Neural crest cell (in vitro differentiated cells): ENCODE data around the gene G6PC3. TPM values are rescaled to one million over a fixed set of nuclear protein-coding genes. Genes with fewer than 3 reads are reported as not detected.
"Not testable (repeated sequence)": the region's sequence is repeated elsewhere in the genome, so short reads cannot be mapped to it uniquely, and the experiment has no call there.

ENCODE experiments used
- DNase-seq: peaks from one replicate; pipeline ENCODE4 v3.0.0; 2021; ENCODE audit warnings: low read depth, mixed read lengths, low spot score
- H3K27ac Mint-ChIP-seq: one replicate; pipeline ENCODE4 v1.8.0; 2021; ENCODE audit warnings: mild to moderate bottlenecking, mixed read lengths; ENCODE audit not compliant: unreplicated experiment
- H3K27me3 Mint-ChIP-seq: 2 replicates; pipeline ENCODE4 v1.8.0; 2021; ENCODE audit warnings: low read depth, mild to moderate bottlenecking, mixed read lengths
- H3K36me3 Mint-ChIP-seq: 2 replicates; pipeline ENCODE4 v1.8.0; 2021; ENCODE audit warnings: low read depth, mild to moderate bottlenecking, mixed read lengths
- H3K4me1 Mint-ChIP-seq: 2 replicates; pipeline ENCODE4 v1.8.0; 2021; ENCODE audit warnings: mixed read lengths
- H3K4me3 Mint-ChIP-seq: one replicate; pipeline ENCODE4 v1.8.0; 2021; ENCODE audit warnings: mild to moderate bottlenecking, mixed read lengths
- H3K9me3 Mint-ChIP-seq: 2 replicates; pipeline ENCODE4 v1.8.0; 2021; ENCODE audit warnings: mixed read lengths
- CTCF ChIP-seq: fragments of 200-600 bp; sonication (generic); conservative IDR thresholded peaks from 2 replicates; pipeline ENCODE4 v1.5.0; 2021; ENCODE audit warnings: antibody characterized with exemption, mild to moderate bottlenecking
- total RNA-seq: library from RNA; stranded (reverse); gene quantifications from 2 replicates; pipeline ENCODE4 v1.2.1, GENCODE V29; 2021

G6PC3 gene
- total RNA-seq, 1 donor from 2014 or later = 81.1 TPM

DNA sequence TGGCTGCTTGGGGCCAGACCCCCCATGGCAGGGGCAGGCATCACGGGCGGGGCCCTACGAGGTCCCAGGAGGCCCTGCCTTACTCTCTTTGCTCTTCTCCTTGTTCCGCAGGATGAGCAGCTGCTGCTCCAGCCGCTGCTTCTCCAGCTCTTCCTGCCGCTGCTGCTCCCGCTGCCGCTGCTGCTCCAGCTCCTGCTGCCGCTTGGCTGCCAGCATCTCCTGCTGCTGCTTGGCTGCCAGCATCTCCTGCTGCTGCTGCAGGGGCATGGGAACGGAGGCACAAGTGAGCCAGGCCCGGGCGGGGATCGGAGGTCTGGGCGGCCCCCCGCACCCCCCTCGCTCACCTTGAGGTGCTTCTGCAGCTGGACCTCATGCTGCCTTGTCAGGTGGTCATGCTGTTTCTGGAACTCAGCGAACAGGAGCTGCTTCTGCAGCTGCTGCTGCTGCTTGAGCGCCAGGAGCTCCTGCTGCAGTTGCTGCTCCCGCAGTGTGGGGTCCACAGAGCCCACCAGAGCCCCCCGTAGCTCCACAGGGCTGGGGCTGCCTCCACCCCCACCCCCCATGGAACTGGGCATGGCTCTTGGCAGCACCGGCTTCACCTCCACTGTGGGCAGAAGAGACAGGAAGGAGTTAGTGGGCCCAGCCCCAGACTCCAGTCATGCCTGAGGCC lies 22.8 kb downstream of the G6PC3 start:
- no peak for DNase-seq

DNA sequence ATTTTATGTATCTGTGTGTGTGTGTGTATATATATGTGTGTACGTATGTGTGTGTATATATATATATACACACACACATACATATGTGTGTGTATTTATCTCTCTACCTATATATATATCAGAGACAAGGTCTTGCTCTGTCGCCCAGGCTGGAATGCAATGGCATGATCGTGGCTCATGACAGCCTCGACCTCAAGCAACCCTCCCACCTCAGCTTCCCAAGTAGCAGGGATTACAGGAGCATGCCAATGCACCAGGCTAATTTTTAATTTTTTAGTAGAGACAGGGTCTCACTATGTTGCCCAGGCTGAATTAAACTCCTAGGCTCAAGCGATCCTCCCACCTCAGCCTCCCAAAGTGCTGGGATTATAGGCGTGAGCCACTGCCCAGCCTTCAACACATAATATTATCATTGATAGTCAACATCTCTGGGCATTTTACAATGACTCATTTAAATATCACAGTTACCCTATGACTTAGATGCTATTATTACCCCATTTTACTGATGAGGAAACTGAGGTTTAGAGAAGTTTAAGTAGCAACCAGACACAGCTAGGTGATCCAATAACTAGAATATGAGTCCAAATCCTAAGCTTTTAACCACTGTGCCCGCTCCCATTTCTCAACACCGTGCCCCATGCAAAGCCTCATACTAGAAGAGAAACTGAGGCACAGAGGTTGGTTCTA lies 24.3 kb downstream of the G6PC3 start:
- no peaks in the 10 kb centered on the region for H3K36me3 Mint-ChIP-seq
- TF ChIP-seq CTCF = no peak
- H3K27ac Mint-ChIP-seq = no peak overlapping the region
- DNase-seq = no peak
- H3K27me3 Mint-ChIP-seq = no peaks in the 10 kb centered on the region
- peak overlapping the region; percentile 80 for H3K4me3 Mint-ChIP-seq
- no peaks in the 10 kb centered on the region for H3K9me3 Mint-ChIP-seq
- peaks cover 26% of the 10 kb centered on the region for H3K4me1 Mint-ChIP-seq

More for the DNA sequence above, 22.8 kb downstream of the G6PC3 start:
- Mint-ChIP-seq H3K4me3 (peak overlapping the region; percentile 47), H3K36me3 (no peaks in the 10 kb centered on the region), H3K27ac (no peak overlapping the region), H3K27me3 (no peaks in the 10 kb centered on the region), H3K4me1 (peaks cover 31% of the 10 kb centered on the region), H3K9me3 (no peaks in the 10 kb centered on the region)
- no peak for TF ChIP-seq CTCF

GRCh38 chr17:44095388-44095646 lies 24.8 kb downstream of the G6PC3 start:
- Mint-ChIP-seq H3K4me1 (peaks cover 26% of the 10 kb centered on the region), H3K9me3 (no peaks in the 10 kb centered on the region), H3K27me3 (no peaks in the 10 kb centered on the region), H3K27ac (peak overlapping the region; percentile 99), H3K4me3 (peak overlapping the region; percentile 80), H3K36me3 (no peaks in the 10 kb centered on the region)
- no peak for TF ChIP-seq CTCF
- no peak for DNase-seq

- peak; percentile 63 for DNase-seq
- H3K9me3 Mint-ChIP-seq = no peaks in the 10 kb centered on the region
- H3K4me3 Mint-ChIP-seq = peak overlapping the region; percentile 80
- H3K4me1 Mint-ChIP-seq = peaks cover 26% of the 10 kb centered on the region
- no peaks in the 10 kb centered on the region for H3K36me3 Mint-ChIP-seq
- peak overlapping the region; percentile 99 for H3K27ac Mint-ChIP-seq
- no peak for TF ChIP-seq CTCF
- H3K27me3 Mint-ChIP-seq = no peaks in the 10 kb centered on the region
Measured at GRCh38 chr17:44095647-44096496, 25.3 kb downstream of the G6PC3 start.

GRCh38 chr17:44097110-44097958 lies 26.8 kb downstream of the G6PC3 start:
- no peak for TF ChIP-seq CTCF
- Mint-ChIP-seq H3K4me3 (no peak overlapping the region), H3K27ac (peak overlapping the region; percentile 43), H3K36me3 (no peaks in the 10 kb centered on the region), H3K9me3 (no peaks in the 10 kb centered on the region), H3K4me1 (peaks cover 35% of the 10 kb centered on the region), H3K27me3 (no peaks in the 10 kb centered on the region)
- no peak for DNase-seq

DNA sequence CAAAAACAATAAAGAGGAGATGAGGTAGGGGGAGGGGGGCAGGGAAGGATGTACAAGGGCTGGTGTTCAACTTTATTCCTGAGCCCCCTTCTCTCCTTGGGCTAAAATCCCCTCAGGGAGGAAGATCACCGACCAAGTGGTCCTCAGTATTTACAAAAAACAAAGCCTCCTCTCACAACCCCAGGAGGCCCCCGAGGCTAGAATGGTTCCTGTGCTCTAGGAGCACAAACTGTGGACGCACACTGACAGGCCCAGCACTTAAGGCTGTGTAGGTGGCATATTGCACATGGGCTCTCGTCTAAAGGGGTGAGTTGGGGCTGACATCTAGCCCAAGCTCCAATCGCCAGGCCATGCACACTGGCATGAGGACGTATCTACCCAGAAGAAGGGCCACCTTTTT lies 31.3 kb downstream of the G6PC3 start:
- H3K27me3 Mint-ChIP-seq, H3K27ac Mint-ChIP-seq, H3K36me3 Mint-ChIP-seq, DNase-seq, H3K9me3 Mint-ChIP-seq: not testable (repeated sequence)
- Mint-ChIP-seq H3K4me1 (peaks cover 39% of the 10 kb centered on the region), H3K4me3 (peak overlapping the region; percentile 15)
